IMR-90 (cell line): ENCODE data around the gene PCDHGB3.

Experiments
- BHLHE40 ChIP-seq: fragments of 150-350 bp; IDR thresholded peaks from 2 replicates; pipeline ENCODE4 v1.6.1; 2016; ENCODE audit warnings: mild to moderate bottlenecking, low read depth, low read length
- CTCF ChIP-seq: conservative IDR thresholded peaks from 2 replicates; pipeline ENCODE4 v1.5.1; 2012; ENCODE audit warnings: mild to moderate bottlenecking, low read depth, low read length, improper control_type of control experiment
- FOS ChIP-seq: fragments of 150-350 bp; IDR thresholded peaks from 2 replicates; pipeline ENCODE4 v1.6.1; 2016; ENCODE audit warnings: low read depth, low read length
- SMC3 ChIP-seq: fragments of 150-350 bp; IDR thresholded peaks from 2 replicates; pipeline ENCODE4 v1.6.1; 2016; ENCODE audit warnings: low read depth, mild to moderate bottlenecking, antibody characterized with exemption, low read length, moderate library complexity

GRCh38 chr5:141371572-141372475 is 1.8 kb downstream of the PCDHGB3 start:
- no peak for TF ChIP-seq CTCF
- no peak for TF ChIP-seq BHLHE40
- no peak for TF ChIP-seq FOS
- no peak for TF ChIP-seq SMC3
